ENCODE data around the gene TMEM217. TPM values are rescaled to one million over a fixed set of nuclear protein-coding genes. Genes with fewer than 3 reads are reported as not detected.
"Not testable (repeated sequence)": the region's sequence is repeated elsewhere in the genome, so short reads cannot be mapped to it uniquely, and the experiment has no call there.

Gene TMEM217
- total RNA-seq, result 1 to 10 TPM in 1 of 4 donors, under 1 TPM in 1, not detected in 2; 0.15 to 1.0 TPM
- polyA plus RNA-seq, result 0.16 TPM
- long read RNA-seq, donor 1, partial matches to known transcripts, result 1 of 1 reads
- long read RNA-seq, donor 1, other reads (novel, unspliced or antisense), result 0 of 1 reads
- long read RNA-seq, donor 2, partial matches to known transcripts, result 0 of 1 reads
- long read RNA-seq, donor 2, other reads (novel, unspliced or antisense), result 1 of 1 reads
- long read RNA-seq, donor 3, partial matches to known transcripts, result 0 of 1 reads
- long read RNA-seq, donor 3, other reads (novel, unspliced or antisense), result 1 of 1 reads
- long read RNA-seq, donor 4, result 0 reads

DNA sequence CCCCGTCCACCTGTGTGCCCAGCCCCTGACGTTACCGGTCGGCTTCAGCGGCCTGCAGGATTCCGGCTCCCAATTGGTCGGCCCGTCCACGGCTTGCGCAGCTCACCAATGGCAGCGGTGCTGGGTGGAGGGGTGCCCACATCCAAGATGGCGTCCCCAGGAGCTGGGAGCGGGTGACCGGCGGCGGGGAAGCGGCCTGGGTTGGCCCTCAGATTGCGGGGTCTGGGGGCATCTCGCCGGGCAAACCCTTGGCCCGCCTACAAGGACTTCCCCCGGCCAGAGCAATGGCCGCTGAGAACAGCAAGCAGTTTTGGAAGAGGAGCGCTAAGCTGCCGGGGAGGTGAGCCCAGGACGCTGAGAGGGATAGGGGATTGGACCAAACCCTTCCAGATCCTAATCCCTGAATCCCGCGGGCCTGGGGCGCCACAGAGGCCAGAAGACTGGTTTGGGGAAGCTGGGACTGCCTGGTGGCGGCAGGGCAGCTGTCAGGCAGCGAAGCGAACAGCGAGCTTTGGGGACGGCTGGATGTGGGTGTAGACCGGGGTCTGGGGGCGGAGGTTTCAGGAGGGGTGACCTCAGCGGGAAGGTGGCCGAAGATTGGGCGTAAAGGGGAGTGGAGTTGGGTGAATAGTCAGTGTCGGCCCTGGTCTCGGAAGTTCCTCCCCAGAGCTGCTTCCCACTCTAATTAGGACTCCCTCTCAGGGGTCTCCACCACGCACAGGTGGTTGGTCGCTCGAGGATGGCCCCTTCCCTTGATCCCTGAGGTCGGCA, at the start of gene TMEM217, which contains the start of gene TBC1D22B:
TSS of gene TMEM217 (minus strand) at position 511 of the 771 bp plus-strand sequence. CDS start 39,114 bp downstream, outside the sequence.
TSS of gene TBC1D22B (plus strand) at position 139 of the 771 bp plus-strand sequence. CDS start at position 285, 146 bp downstream.
- H3K4me3 ChIP-seq (ENCODE audit: low read length), result peak within 1 kb of the TSS; percentile 87
- DNase-seq (peak; percentile 96 to 98 (median 98)), ATAC-seq (peak; percentile 100)
- under 1% methylated on average over 45 of the region's 45 CpGs for WGBS
- peaks cover 2% of the 10 kb centered on the region for H3K4me1 ChIP-seq (ENCODE audit: control insufficient read depth, insufficient read depth, low read length)
- intact Hi-C loops (cut with DNase I), result no loop called here
- no peaks in the 10 kb centered on the region for H3K9me3 ChIP-seq (ENCODE audit: control insufficient read depth, low read length)
- H3K27ac ChIP-seq (ENCODE audit: low read length), result peak within 1 kb of the TSS; percentile 80
- no peaks in the 10 kb centered on the region for H3K27me3 ChIP-seq (ENCODE audit: control insufficient read depth, insufficient read depth)

DNA sequence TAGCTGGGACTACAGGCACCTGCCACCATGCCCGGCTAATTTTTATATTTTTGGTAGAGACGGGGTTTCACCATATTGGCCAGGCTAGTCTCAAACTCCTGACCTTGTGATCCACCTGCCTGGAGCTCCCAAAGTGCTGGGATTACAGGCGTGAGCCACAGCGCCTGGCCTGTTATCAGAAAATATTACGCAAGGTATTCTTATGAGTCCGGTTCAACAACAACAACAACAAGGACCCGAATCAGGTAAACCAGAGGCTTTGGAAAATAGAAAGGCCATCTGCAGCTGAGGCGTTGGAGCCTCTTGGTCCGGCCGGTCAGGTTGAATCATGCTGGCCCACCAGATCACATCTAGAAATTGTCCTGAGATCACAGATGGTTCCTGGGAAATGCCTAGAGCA, 49.5 kb upstream of the TMEM217 start:
- H3K9me3 ChIP-seq (ENCODE audit: control insufficient read depth, low read length); DNase-seq; H3K4me1 ChIP-seq (ENCODE audit: control insufficient read depth, insufficient read depth, low read length); intact Hi-C loops (cut with DNase I); H3K27ac ChIP-seq (ENCODE audit: low read length); ATAC-seq; H3K27me3 ChIP-seq (ENCODE audit: control insufficient read depth, insufficient read depth); H3K4me3 ChIP-seq (ENCODE audit: low read length): not testable (repeated sequence)
- 93% methylated on average over 10 of the region's 10 CpGs for WGBS

GRCh38 chr6:37306624-37307222, 48.8 kb upstream of the TMEM217 start:
- ATAC-seq, result no peak
- WGBS, result 79% methylated on average over 4 of the region's 4 CpGs
- intact Hi-C loops (cut with DNase I), result no loop called here
- H3K4me1 ChIP-seq (ENCODE audit: control insufficient read depth, insufficient read depth, low read length), result peaks cover 5% of the 10 kb centered on the region
- DNase-seq, result no peak
- no peaks in the 10 kb centered on the region for H3K27me3 ChIP-seq (ENCODE audit: control insufficient read depth, insufficient read depth)
- H3K9me3 ChIP-seq (ENCODE audit: control insufficient read depth, low read length), result no peaks in the 10 kb centered on the region
- H3K4me3 ChIP-seq (ENCODE audit: low read length), result no peak overlapping the region
- H3K27ac ChIP-seq (ENCODE audit: low read length), result no peak overlapping the region

DNA sequence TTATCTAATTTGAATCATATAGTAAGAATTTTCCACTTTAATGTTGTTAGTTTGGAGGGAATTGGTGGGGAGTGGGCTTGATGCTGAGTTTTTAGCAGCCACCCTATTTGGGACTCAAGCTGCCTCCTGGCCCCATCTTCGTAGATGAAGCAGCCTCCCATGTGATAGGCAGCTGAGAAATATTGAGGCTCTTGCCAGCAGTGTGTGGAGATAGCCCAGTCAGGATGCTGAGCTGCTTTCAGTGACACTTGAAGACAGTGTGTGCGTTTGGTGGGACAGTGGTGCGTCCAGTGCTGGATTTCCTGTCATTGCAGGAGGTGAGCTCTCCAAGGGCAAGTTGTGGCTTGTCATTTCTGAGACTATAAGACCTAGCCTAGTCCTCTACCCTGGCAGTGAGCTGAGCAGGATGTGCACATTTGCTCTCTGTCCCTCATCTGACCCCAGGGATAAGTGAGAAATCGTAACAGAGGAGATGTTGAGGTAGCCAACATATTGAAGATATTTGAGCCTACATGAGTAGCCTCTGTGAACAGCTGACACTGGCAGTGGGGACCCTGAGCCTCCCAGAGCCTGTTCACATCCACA, 48.0 kb upstream of the TMEM217 start:
- no peak for ATAC-seq
- intact Hi-C loops (cut with DNase I), result no loop called here
- Histone ChIP-seq H3K4me1 (ENCODE audit: control insufficient read depth, insufficient read depth, low read length) (peaks cover 5% of the 10 kb centered on the region), H3K27me3 (ENCODE audit: control insufficient read depth, insufficient read depth) (no peaks in the 10 kb centered on the region), H3K9me3 (ENCODE audit: control insufficient read depth, low read length) (no peaks in the 10 kb centered on the region), H3K4me3 (ENCODE audit: low read length) (no peak overlapping the region), H3K27ac (ENCODE audit: low read length) (no peak overlapping the region)
- DNase-seq, result no peak
- WGBS, result 76% methylated on average over 4 of the region's 4 CpGs

DNA sequence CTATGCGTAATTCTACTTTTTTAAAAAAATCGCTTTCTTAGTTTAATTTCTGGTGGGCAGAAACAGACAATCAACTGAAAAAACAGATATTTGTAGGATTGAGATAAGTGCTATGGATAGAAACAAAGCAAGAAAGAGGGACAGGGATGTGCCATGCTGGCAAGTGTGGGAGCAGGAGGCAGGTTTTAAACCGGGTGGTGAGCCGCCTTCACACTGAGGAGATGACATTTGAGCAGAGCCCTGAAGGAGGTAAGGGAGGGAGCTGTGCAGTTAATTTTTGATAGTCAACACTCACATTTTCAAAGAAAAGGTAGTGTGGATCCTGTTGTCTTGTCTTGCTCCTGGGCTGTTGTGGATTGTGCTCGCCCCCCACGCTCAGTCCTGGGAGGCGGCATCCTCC, 46.8 kb upstream of the TMEM217 start:
- Histone ChIP-seq H3K9me3 (ENCODE audit: control insufficient read depth, low read length) (no peaks in the 10 kb centered on the region), H3K27me3 (ENCODE audit: control insufficient read depth, insufficient read depth) (no peaks in the 10 kb centered on the region), H3K4me1 (ENCODE audit: control insufficient read depth, insufficient read depth, low read length) (peaks cover 5% of the 10 kb centered on the region), H3K4me3 (ENCODE audit: low read length) (no peak overlapping the region), H3K27ac (ENCODE audit: low read length) (no peak overlapping the region)
- WGBS, result 95% methylated on average over 7 of the region's 7 CpGs
- DNase-seq (no peak), ATAC-seq (no peak)
- intact Hi-C loops (cut with DNase I), result no loop called here

- Histone ChIP-seq H3K27ac (ENCODE audit: low read length) (no peak overlapping the region), H3K9me3 (ENCODE audit: control insufficient read depth, low read length) (no peaks in the 10 kb centered on the region), H3K4me1 (ENCODE audit: control insufficient read depth, insufficient read depth, low read length) (peaks cover 5% of the 10 kb centered on the region), H3K27me3 (ENCODE audit: control insufficient read depth, insufficient read depth) (no peaks in the 10 kb centered on the region), H3K4me3 (ENCODE audit: low read length) (no peak overlapping the region)
- intact Hi-C loops (cut with DNase I), result no loop called here
- DNase-seq, result no peak
- 49% methylated on average over 3 of the region's 3 CpGs for WGBS
- peak; percentile 42 to 58 for ATAC-seq
These were observed 46.1 kb upstream of the TMEM217 start for GRCh38 chr6:37303891-37304503.

- 52% methylated on average over 6 of the region's 6 CpGs for WGBS
- intact Hi-C loops (cut with DNase I), result no loop called here
- no peak overlapping the region for H3K27ac ChIP-seq (ENCODE audit: low read length)
- H3K9me3 ChIP-seq (ENCODE audit: control insufficient read depth, low read length), result no peaks in the 10 kb centered on the region
- H3K4me1 ChIP-seq (ENCODE audit: control insufficient read depth, insufficient read depth, low read length), result peaks cover 2% of the 10 kb centered on the region
- no peak for ATAC-seq
- DNase-seq, result no peak
- H3K4me3 ChIP-seq (ENCODE audit: low read length), result no peak overlapping the region
- H3K27me3 ChIP-seq (ENCODE audit: control insufficient read depth, insufficient read depth), result no peaks in the 10 kb centered on the region
These were observed 45.2 kb upstream of the TMEM217 start for GRCh38 chr6:37303091-37303660.

DNA sequence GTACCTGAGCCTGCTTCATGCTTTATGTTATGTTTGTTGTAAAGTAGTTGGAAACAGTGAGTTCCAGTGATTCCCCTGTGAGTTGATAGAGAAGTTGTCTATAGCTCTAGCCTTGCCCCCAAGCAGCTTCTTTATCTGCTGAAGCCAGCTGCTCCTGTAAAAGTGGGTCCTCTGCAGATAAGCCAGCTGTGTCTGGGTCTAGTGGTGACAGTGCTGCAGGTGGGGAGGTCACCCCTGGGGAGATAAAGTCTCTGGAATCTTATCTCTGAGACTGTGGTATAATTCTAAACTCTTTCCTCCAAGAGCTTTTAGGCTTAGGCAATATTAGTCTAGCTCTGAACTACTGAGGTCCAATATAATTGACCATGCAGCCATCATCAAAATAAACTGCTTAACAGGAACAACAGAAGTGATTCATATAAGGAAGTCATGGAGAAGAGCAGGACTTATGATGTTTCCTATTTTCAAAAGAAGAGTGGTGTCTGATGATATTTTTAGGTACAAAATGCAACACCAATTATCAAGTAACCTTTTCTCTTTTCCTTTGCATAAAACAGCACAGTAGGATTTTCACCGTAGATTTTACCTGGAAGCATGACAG, 44.2 kb upstream of the TMEM217 start:
- no peak for ATAC-seq
- Histone ChIP-seq H3K27ac (ENCODE audit: low read length) (no peak overlapping the region), H3K4me1 (ENCODE audit: control insufficient read depth, insufficient read depth, low read length) (no peaks in the 10 kb centered on the region), H3K4me3 (ENCODE audit: low read length) (no peak overlapping the region), H3K27me3 (ENCODE audit: control insufficient read depth, insufficient read depth) (no peaks in the 10 kb centered on the region), H3K9me3 (ENCODE audit: control insufficient read depth, low read length) (no peaks in the 10 kb centered on the region)
- 74% methylated on average over 1 of the region's 1 CpG for WGBS
- intact Hi-C loops (cut with DNase I), result no loop called here
- no peak for DNase-seq

GRCh38 chr6:37299990-37300389, 42.0 kb upstream of the TMEM217 start:
- Histone ChIP-seq H3K4me1 (ENCODE audit: control insufficient read depth, insufficient read depth, low read length) (no peaks in the 10 kb centered on the region), H3K4me3 (ENCODE audit: low read length) (no peak overlapping the region), H3K9me3 (ENCODE audit: control insufficient read depth, low read length) (no peaks in the 10 kb centered on the region), H3K27me3 (ENCODE audit: control insufficient read depth, insufficient read depth) (no peaks in the 10 kb centered on the region), H3K27ac (ENCODE audit: low read length) (no peak overlapping the region)
- 84% methylated on average over 4 of the region's 4 CpGs for WGBS
- intact Hi-C loops (cut with DNase I), result no loop called here
- no peak for DNase-seq
- ATAC-seq, result no peak

DNA sequence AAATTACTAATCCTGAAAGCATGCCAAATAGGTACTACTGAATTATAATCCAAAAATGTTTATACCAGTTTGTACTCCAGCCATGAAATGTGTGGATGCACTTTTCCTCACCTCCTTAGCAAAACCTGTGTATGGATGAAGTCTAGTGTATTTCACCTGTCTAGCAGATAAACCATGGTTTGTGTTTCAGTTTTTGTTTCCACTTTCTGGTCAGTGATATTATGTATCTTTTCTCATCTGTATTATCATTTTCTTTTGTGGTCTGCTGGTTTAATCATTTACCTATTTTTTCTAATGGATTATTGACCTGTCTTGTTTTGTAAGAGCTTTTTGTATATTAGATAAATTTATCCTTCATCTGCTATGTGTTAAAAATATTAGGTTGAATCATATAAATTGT, 41.0 kb upstream of the TMEM217 start:
- H3K4me1 ChIP-seq (ENCODE audit: control insufficient read depth, insufficient read depth, low read length), result no peaks in the 10 kb centered on the region
- H3K9me3 ChIP-seq (ENCODE audit: control insufficient read depth, low read length), result no peaks in the 10 kb centered on the region
- ATAC-seq (no peak), DNase-seq (no peak)
- no peaks in the 10 kb centered on the region for H3K27me3 ChIP-seq (ENCODE audit: control insufficient read depth, insufficient read depth)
- no peak overlapping the region for H3K4me3 ChIP-seq (ENCODE audit: low read length)
- no peak overlapping the region for H3K27ac ChIP-seq (ENCODE audit: low read length)
- intact Hi-C loops (cut with DNase I), result no loop called here

Measured in right cardiac atrium (tissue), 5 donors.